Stimulated activated CD4-positive, alpha-beta T cell treated with anti-CD3 and anti-CD28 coated beads, Interleukin-15, amount 100 ng/mL, for 48 hours (primary cell): ENCODE results near the gene GRIK2.

ENCODE experiments used
- DNase-seq, 2 donors: peaks; one replicate each; pipeline ENCODE4 v3.0.0-alpha.2; 2020; ENCODE audit warnings: low read depth in 2 of 2

Gene GRIK2

DNA sequence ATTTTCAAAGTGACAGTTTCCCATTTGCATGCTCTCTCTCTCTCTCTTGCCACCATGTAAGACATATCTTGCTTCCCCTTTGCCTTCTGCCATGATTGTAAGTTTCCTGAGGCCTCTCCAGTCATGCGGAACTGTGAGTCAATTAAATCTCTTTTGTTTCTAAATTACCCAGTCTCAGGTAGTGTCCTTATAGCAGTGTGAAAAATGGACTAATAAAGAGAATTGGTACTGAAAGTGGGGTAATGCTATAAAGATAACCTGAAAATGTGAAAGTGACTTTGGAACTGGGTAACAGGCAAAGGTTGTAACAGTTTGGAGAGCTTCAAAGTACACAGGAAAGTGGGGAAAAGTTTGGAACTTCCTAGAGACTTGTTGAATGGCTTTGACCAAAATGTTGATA lies 389.8 kb downstream of the GRIK2 start:
- DNase-seq, result no peak

DNA sequence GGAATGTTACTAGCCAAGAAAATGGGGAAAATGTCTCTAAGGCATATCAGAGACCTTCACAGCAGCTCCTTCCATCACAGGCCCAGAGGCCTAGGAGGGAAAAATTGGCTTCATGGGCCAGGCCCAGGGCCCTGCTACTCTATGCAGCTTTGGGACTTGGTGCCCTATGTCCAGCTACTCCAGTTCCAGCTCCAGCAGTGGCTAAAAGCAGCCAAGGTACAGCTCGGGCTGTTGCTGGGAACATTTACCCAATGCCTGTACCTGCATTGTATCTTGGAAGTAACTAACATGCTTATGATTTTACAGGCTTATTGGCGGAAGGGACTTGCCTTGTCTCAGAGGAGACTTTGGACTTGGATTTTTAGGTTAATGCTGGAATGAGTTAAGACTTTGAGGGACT lies 390.6 kb downstream of the GRIK2 start:
- no peak for DNase-seq

DNA sequence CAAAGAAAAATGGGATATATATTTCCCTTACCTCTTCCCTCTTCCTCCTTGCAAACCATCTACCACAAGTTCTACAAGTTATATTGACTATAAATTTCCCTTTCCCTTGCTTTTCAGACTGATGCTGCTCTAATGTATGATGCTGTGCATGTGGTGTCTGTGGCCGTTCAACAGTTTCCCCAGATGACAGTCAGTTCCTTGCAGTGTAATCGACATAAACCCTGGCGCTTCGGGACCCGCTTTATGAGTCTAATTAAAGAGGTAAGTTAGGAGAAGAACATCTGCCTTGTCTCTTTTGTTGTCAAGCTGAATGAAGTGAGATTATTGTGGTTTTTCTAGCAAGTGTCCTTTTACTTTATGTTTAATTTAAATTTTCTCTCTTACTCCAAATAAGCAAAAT lies 406.0 kb downstream of the GRIK2 start:
- no peak for DNase-seq

DNA sequence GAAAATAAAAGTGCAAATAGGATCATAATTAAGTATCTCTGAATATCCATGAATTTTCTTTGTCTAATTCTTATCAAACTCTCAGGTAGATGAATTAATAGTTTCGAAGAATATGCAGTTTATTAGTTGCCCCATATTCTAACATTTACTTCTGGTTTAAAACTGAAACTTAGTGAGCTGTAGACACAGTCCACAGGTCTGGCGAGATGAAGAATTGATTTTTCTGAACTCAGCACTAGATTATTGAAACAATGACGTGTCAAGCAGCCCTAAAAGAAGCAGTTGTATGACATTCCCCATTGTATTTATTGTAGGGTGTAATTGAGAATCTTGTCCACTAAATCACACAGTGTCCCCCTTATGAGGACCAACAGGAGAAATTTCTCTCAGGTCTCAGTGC lies 407.1 kb downstream of the GRIK2 start:
- no peak for DNase-seq

DNA sequence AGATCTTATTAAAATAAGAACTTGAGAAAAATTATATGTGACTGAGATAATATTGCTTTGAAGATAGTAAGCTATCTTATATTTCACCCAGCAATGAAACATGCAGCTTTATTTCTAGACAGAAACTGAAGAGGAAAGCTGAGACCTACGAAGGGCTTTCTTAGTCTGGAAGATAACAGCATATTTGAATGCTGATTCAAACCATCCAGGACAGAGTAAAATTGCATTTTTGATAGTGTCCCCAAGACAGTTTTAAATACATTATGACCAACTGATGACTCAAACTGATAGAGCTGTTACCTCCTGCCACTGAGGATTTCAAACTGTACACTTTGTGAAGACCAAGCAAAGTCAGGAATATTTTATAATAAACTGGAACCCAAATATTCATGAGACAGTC lies 409.6 kb downstream of the GRIK2 start:
- DNase-seq, result no peak

DNA sequence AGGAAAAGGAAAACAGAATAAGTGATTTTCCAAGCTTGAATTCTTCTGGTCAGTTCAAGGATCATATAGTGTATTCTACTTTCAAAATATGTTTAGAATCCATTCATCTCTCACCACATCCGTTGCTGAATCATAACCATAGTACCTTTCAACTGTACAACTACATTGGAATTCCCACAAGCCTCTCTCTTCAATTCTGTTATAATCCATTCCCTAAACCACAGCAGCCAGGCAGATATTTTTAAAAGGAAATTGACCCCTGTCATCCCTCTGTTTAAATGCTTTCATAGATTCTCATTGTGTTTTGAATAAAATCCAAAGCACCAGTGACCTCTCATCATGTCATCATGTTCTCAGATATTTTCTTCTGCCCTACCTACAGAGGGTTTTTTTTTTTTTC lies 412.7 kb downstream of the GRIK2 start:
- DNase-seq, result no peak

DNA sequence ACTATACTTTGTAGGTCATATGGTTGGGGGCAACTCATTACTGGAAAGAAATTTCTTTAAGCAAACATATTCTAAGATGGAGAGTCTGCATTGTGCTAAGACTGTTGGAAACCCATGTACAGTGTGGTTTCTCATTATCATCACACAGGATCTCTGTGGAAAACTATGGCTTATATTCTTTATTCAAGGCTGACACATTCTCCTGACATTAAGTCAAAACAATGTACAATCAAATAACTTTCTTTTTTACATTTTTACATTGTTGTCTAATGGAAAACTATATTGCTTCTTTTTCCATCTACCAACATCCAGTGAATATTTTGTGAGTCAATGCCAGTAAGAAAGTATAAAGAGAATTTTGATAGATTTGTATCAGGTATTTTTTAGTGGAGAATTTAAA lies 417.6 kb downstream of the GRIK2 start:
- DNase-seq, result no peak

DNA sequence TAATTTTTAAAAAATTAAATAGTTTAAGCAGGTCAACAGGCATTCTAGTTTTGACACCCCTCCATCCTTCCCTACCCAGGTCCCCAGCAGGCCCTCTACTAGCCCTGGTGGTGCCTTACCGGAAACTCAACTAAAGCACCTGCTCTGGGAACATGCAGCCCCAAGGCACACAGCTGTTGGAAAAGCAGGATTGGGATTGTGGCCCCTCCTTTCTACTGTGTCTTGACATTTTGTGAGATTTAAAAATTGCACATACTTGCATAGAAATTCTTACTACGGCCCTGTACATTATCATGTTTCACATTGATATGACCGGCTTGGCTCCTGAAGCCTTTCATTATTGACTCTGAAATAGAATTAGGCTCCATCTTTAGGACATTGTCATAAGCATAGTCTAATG lies 423.2 kb downstream of the GRIK2 start:
- no peak for DNase-seq

DNA sequence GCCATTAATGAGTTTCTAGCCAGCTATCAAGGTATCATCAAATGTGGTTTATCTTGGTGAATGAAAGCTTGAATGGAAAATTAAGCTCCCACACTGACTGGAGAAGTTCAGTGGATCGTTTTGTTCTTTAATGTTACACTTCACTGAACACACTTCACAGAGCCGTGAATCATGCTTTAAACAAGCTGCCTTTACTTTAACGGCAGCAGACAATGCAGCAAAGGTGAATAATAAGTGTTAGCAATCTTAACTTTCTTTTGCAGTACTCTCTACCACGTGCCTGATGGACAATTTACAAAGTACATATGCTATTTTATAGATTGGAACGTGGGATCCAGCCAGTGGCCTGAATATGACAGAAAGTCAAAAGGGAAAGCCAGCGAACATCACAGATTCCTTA lies 424.5 kb downstream of the GRIK2 start:
- DNase-seq, result no peak

DNA sequence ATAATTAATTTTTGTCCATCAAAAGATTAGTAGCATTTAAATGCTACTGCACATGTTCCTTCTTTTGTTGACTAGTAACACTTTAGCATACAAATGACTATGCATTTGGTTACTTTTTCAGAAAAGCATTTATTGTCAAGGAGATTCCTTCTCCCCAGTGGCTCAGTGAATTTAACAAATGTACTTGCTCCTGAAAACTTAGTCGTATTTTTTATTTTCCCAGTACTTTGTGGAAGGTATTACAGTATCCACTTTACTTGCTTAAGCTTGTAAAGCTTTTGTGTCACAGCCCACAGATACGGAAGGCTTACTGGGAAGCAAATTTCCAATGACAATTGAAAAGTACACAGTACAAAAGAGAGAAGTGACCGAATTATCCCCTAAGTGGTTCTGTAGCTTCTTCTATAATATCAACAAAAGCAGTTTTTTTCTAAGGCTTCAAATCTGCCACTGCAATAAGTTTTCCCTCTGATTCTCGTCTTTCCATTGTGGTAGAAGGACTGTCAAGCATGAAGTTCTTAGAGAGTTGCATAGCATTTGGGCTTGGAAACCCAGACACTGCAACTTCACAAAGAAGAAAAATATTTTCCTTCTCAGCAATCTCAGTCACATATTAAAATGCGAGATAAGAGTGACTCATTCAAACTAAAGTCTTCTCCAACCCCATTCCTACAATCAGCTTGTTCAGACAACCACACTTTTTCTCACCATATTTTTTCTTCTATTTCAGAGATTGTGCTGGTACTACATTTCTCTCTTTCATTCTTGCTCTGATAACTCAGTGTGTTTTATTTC lies 431.2 kb downstream of the GRIK2 start:
- DNase-seq, result no peak

DNA sequence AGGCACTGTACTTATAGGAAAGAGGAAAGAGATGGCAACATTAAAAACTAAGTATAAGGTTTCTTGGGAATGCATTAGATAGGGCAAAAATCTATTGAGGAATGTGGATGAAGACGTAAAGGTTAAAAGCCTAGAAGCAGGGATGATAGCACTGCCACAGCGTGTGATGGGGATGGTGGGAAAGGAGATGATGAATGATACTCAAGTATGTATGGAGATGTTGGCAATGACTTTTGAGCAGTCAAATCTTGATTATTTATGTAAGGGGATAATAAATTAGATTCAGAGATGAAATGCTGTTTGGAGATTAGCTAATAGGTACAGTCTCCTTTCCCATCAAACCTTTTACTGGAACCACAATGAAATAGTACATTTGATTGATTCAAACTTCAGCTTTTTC lies 432.8 kb downstream of the GRIK2 start:
- DNase-seq, result no peak

DNA sequence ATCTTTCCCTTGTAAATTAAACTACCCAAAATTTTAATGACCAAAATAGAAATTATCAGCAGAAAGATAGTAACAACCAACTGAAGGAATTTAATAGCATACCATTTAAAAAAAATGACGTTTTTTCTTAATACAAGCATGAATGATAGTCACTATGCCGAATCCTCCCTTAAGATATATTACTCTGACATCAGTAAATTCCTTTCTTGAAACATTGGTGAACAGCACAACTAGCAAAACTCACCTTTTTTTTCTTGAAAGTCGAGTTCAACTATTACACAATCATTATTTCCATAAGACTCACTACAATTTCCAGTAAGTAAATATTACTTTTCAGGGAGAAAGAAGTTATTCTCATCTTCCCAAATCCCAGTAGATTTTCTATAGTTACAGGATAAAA lies 433.2 kb downstream of the GRIK2 start:
- DNase-seq, result no peak

DNA sequence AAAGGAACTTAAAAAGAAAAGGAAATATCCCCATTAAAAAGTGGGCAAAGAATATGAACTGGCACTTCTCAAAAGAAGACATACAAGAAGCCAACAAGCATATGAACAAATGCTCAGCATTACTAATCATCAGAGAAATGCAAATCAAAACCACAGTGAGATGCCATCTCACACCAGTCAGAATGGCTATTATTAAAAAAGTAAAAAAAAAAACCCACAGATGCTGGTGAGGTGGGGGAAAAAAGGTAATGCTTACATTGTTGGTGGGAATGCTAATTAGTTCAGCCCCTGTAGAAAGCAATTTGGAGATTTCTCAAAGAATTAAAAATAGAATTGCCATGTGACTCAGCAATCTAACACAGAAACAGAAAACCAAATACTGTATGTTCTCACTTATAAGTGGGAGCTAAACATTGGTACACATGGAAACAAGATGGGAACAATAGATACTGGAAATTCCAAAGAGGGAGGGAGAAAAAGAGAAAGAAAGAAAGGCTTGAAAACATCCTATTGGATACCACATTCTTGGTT lies 437.1 kb downstream of the GRIK2 start:
- no peak for DNase-seq

DNA sequence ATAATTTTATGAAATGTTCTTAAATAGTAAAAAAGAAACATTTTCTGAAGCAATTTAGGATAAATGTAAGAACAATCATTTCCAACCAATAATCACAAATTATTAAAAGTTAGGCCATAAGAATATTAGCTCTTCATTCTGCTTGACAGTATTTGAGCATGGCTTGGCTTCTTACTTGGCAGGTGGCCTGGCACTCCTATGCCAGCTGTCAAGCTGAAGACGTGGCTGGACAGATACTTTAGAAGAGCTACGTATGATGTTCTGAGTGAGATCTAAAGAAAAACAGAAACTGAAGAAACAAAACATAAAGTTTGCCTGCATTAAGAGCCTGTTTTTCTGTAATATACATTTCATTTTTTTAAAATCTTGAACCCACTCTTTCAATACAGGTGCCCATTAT lies 438.9 kb downstream of the GRIK2 start:
- no peak for DNase-seq

DNA sequence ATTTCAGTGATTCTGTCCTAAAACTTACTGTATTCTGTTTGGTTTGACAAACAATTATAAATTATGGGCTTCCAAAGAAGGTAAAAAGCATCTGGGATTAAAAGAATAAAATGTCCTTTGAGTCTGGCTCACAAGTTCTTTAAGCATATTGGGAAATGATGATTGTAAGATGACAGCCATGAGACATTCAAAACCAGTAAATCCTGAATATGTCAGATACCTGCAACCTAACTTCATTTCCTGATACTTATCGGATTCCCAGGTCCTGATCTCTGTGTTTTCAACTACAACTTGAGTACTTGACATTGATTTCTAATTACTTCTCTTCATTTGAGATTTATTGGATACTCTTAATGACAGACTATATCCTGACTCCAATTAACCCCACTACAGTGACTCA lies 446.6 kb downstream of the GRIK2 start:
- DNase-seq, result no peak

DNA sequence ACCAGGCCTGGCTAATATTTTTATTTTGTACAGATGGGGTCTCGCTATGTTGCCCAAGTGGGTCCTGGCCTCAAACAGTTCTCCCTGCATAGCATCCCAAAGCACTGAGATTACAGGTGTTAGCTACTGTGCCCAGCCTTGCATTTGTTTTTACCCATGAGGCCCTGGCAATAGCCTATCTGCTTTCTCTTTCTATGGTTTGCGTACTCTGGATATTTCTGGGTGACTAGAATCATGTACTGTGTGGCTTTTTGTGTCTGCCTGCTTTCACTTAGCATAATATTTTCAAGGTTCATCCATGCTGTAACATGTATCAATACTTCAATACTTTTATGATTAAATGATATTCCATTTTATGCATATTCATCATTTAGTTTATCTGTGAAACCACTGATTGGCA lies 451.7 kb downstream of the GRIK2 start:
- DNase-seq, result no peak

DNA sequence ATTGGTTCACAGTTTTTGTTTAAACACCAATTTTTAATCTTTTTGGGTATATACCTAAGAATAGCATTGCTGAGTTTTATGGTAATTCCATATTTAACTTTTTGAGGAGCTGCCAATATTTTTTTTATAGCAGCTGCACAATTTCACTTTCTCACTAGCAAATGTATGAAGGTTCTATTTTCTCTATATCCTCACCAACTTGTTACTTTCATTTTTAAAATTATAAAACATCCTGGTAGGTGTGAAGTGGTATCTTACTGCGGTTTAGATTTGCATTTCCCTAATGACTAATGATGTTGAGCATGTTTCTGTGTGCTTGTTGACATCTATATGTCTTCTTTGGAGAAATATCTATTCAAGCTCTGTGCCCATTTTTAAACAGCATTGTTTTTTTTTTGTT lies 452.1 kb downstream of the GRIK2 start:
- no peak for DNase-seq

DNA sequence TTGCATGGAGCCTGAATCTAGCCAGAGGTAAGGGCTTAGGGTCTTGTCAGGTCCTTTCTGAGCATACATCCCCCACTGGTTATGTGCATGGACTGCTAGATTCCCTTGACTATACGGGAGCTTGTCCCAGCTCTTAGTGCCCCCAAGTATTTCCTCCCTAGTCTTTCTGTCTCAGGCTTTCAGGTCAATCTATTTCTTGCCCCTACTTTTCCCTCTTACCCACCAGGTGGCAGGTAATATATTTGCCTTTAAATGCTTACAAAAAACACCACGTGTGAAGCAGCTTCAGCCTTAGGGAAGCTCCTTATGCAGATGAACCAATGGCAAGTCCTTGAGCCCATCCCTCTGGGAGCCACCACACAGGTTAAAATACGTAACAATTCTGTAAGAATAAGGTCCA lies 454.2 kb downstream of the GRIK2 start:
- DNase-seq, result no peak

DNA sequence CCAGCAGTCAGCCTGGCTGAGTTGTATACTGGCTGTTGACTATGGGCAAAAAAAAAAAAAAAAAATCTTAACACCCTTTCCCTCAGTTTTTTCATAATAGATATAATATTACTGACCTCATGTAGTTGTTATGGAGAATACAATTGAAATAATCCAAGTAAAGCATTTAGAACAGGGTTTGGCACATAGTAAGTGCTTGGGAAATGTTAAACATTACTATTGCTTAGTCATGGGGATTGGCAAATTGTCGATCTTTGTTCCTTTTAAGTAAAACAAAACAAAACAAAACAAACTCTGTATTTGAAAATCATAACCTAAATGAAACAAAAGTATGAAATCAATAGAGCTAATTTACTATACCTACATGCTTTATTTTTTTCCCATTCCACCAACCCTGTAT lies 458.4 kb downstream of the GRIK2 start:
- DNase-seq, result no peak

DNA sequence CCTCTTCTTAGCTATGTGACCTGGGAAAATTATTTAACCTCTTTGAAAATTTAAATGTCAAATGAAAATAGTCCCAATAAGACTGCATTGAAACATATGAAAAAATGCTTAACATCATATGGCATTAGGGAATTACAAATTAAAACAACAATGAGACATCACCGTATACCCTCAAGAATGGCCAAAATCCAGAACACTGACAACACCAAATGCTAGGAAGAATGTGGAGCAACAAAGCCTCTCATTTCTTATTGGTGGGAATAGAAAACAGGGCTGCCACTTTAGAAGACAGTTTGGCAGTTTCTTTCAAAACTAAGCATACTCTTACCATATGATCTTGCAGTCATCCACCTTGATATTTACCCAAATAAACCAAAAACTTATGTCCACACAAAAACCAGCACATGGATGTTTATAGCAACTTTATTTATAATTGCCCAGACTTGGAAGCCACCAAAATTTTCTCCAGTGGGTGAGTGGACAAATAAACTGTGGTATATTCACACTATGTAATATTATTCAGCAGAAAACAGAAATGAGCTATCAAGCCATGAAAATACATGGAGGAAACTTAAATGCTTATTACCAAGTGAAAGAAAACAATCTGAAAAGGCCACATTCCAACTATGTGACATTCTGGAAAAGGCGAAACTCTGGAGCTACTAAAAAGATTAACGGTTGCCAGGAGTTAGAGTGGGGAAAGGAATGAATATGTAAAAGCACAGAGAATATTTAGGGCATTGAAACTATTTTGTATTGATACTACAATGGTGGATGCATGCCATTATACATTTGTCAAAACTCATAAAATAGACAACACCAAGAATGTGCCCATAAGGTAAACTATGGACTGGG lies 459.9 kb downstream of the GRIK2 start:
- DNase-seq, result no peak

DNA sequence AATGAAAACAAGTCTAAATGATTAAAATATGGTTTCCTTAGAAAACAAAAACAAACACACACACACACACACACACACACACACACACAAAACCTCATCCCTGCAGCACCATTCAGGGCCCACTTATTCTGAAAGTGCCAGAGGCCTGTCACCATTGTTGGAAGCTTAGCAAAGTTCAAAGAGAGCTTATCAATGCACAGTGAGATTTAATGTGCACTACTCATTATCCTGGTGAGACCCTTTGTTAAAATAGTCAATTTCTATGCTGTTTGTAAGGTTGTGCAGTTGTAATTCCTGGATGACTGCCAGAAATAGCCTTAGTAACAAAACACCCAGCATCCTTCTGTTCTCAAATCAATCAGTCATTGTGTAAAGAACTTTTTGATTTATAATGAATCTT lies 482.9 kb downstream of the GRIK2 start:
- no peak for DNase-seq

DNA sequence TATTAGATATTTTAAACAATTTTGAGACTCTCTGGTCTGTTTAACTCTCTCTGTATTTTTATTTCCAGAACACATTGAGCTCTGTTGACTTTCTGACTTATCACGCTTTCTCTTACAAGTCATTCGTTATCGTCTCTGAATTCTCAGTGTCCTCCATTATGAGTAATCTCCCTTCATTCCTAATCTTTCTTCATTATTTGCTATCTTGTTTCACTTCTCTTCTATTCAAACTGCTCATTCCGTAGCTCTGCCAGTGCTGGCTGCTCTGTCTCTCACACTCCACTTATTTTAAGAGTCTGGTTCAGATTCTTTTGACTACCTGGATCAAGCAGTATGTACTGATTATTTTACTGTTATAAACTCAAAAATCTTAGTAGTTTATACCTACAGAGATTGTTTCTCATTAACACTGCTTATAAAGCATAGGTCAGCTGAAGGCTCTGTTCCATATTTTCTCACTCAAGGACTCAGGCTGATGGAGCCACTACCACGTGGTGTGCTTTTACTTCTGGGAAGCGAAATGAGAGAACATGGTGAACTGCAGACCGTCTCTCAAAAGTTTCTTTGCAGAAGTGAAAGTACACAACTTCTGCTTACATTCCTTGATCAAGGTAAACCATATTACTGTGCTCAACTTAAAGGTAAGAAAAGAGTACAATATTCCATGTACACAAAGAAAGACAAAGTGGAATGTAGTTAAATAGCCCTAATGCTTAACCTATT lies 485.2 kb downstream of the GRIK2 start:
- DNase-seq, result no peak
